Thyroid gland (tissue), 4 donors: ENCODE data around the gene ZNF423.

Experiments
- POLR2A ChIP-seq, 2 donors: fragments of 450-650 bp; IDR thresholded peaks; one replicate each; pipeline ENCODE4 v1.6.1; 2017; ENCODE audit warnings: antibody characterized with exemption in 2 of 2, mild to moderate bottlenecking in 2 of 2, moderate library complexity in 1 of 2
- TF ChIP-seq, protein P1 (sequence below), 6 experiments: fragments of 200-600 bp in 3 of 6; fragments of 450-650 bp in 3 of 6; sonication (generic) in 3 of 6; IDR thresholded peaks; one replicate each; pipeline ENCODE4 v1.5.1; 2016 to 2019; ENCODE audit warnings: antibody characterized with exemption in 6 of 6, mild to moderate bottlenecking in 2 of 6, inconsistent platforms in 1 of 6, moderate library complexity in 1 of 6

DNA sequence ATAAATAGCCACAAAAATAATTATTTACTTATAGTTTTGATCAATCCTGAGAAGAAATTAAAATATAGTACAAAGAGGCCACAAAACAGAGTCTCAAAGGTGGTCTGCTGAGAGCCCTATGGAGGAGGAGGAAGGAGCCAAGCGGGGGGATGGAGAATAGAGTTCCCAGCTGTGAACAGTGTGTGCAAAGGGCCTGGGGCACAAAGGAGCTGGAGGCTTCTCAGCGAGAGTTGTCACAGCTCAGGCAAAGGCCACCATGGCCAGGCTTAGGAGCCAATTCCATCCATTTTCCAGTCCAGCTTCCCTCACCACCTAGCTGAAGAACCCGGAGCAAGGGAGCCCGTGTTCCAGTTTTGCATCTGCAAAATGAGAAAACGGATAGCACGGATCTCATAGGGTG is 5.4 kb upstream of the ZNF423 start:
- TF ChIP-seq, protein P1, sequence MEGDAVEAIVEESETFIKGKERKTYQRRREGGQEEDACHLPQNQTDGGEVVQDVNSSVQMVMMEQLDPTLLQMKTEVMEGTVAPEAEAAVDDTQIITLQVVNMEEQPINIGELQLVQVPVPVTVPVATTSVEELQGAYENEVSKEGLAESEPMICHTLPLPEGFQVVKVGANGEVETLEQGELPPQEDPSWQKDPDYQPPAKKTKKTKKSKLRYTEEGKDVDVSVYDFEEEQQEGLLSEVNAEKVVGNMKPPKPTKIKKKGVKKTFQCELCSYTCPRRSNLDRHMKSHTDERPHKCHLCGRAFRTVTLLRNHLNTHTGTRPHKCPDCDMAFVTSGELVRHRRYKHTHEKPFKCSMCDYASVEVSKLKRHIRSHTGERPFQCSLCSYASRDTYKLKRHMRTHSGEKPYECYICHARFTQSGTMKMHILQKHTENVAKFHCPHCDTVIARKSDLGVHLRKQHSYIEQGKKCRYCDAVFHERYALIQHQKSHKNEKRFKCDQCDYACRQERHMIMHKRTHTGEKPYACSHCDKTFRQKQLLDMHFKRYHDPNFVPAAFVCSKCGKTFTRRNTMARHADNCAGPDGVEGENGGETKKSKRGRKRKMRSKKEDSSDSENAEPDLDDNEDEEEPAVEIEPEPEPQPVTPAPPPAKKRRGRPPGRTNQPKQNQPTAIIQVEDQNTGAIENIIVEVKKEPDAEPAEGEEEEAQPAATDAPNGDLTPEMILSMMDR (IDR thresholded peaks at IDR 0.05), result no peak
- no peak for TF ChIP-seq POLR2A (IDR thresholded peaks at IDR 0.05)
